HG03521 (cell line): ENCODE data around the gene IMPA2.
"Not testable (repeated sequence)": the region's sequence is repeated elsewhere in the genome, so short reads cannot be mapped to it uniquely, and the experiment has no call there.

Source experiments
- ATAC-seq: cut with Tn5 transposase; IDR thresholded peaks from one replicate; pipeline ENCODE4 v1.9.1; 2021; ENCODE audit warnings: mild to moderate bottlenecking, moderate library complexity; ENCODE audit not compliant: unreplicated experiment

IMPA2 gene

GRCh38 chr18:12067671-12068070 is 86.4 kb downstream of the IMPA2 start:
- ATAC-seq, result no peak

GRCh38 chr18:12068316-12068949 is 87.1 kb downstream of the IMPA2 start:
- ATAC-seq, result not testable (repeated sequence)

- no peak for ATAC-seq
These were observed 87.6 kb downstream of the IMPA2 start for GRCh38 chr18:12068950-12069320.

GRCh38 chr18:12071066-12071465 is 89.8 kb downstream of the IMPA2 start:
- ATAC-seq, result not testable (repeated sequence)

GRCh38 chr18:12072996-12073395 is 91.7 kb downstream of the IMPA2 start:
- no peak for ATAC-seq

- no peak for ATAC-seq
These were observed 93.4 kb downstream of the IMPA2 start for GRCh38 chr18:12074736-12075135.

- ATAC-seq, result peak; percentile 62
These were observed 95.3 kb downstream of the IMPA2 start for GRCh38 chr18:12076424-12077140.

GRCh38 chr18:12077994-12078393 is 96.7 kb downstream of the IMPA2 start:
- ATAC-seq, result not testable (repeated sequence)

- ATAC-seq, result no peak
These were observed 98.4 kb downstream of the IMPA2 start for GRCh38 chr18:12079491-12080237.
